DND-41 (cell line): ENCODE data around the gene HOGA1.
"Not testable (repeated sequence)": the region's sequence is repeated elsewhere in the genome, so short reads cannot be mapped to it uniquely, and the experiment has no call there.

Experiments
- ATAC-seq: fragments of 200-7000 bp; cut with Tn5 transposase; 3 replicates; pipeline ENCODE4 v1.9.1; 2021; ENCODE audit warnings: low read depth; ENCODE audit not compliant: insufficient read depth
- DNase-seq: peaks from one replicate; pipeline ENCODE4 v3.0.0-alpha.2; 2020
- H2AFZ ChIP-seq: 2 replicates; pipeline ENCODE4 v1.6.0; 2012; ENCODE audit warnings: low read depth, low read length
- H3K27ac ChIP-seq: 2 replicates; pipeline ENCODE4 v1.5.1; 2012; ENCODE audit warnings: low read length, inconsistent platforms
- H3K27me3 ChIP-seq: fragments of 200-600 bp; sonication (generic); 2 replicates; pipeline ENCODE4 v1.6.0; 2012; ENCODE audit warnings: low read length, mild to moderate bottlenecking, inconsistent platforms; ENCODE audit not compliant: insufficient read depth, poor library complexity
- H3K36me3 ChIP-seq: 2 replicates; pipeline ENCODE4 v1.5.1; 2012; ENCODE audit warnings: low read length, inconsistent platforms; ENCODE audit not compliant: insufficient read depth
- H3K4me1 ChIP-seq: 2 replicates; pipeline ENCODE4 v1.5.1; 2012; ENCODE audit warnings: mild to moderate bottlenecking, low read length; ENCODE audit not compliant: insufficient read depth
- H3K4me2 ChIP-seq: 2 replicates; pipeline ENCODE4 v1.6.0; 2012; ENCODE audit warnings: mild to moderate bottlenecking, moderate library complexity, low read length, inconsistent platforms; ENCODE audit not compliant: insufficient read depth
- H3K4me3 ChIP-seq, 2 experiments: fragments of 200-600 bp in 1 of 2; shearing (Covaris generic) in 1 of 2; 2 replicates each; pipeline ENCODE4 v1.5.1; 2012 to 2016; ENCODE audit warnings: inconsistent platforms in 2 of 2, low read length in 2 of 2, mild to moderate bottlenecking in 2 of 2, low read depth in 1 of 2, moderate library complexity in 1 of 2
- H3K79me2 ChIP-seq: 2 replicates; pipeline ENCODE4 v1.6.0; 2012; ENCODE audit warnings: low read length, inconsistent platforms; ENCODE audit not compliant: insufficient read depth
- H3K9ac ChIP-seq: 2 replicates; pipeline ENCODE4 v1.6.0; 2012; ENCODE audit warnings: low read depth, mild to moderate bottlenecking, inconsistent platforms, low read length, moderate library complexity
- H3K9me3 ChIP-seq: 2 replicates; pipeline ENCODE4 v1.5.1; 2012; ENCODE audit warnings: low read length, moderate library complexity, mild to moderate bottlenecking, inconsistent platforms; ENCODE audit not compliant: insufficient read depth, severe bottlenecking
- H4K20me1 ChIP-seq: 2 replicates; pipeline ENCODE4 v1.6.0; 2012; ENCODE audit warnings: low read length; ENCODE audit not compliant: insufficient read depth
- EZH2 ChIP-seq: IDR thresholded peaks from 3 replicates; pipeline ENCODE4 v1.6.1; 2012; ENCODE audit warnings: borderline replicate concordance, low read depth, mild to moderate bottlenecking, moderate library complexity, low read length, inconsistent platforms; ENCODE audit not compliant: severe bottlenecking
- TF ChIP-seq, protein P1 (sequence below): IDR thresholded peaks from 2 replicates; pipeline ENCODE4 v1.5.1; 2012; ENCODE audit warnings: borderline replicate concordance, low read length, moderate library complexity, mild to moderate bottlenecking; ENCODE audit not compliant: poor library complexity, severe bottlenecking; ENCODE audit errors: extremely low read depth

The HOGA1 gene

GRCh38 chr10:97648562-97649404 lies 64.6 kb downstream of the HOGA1 start:
- peaks cover 38% of the 10 kb centered on the region for H3K79me2 ChIP-seq
- H3K9me3 ChIP-seq, result no peaks in the 10 kb centered on the region
- no peak for TF ChIP-seq EZH2
- TF ChIP-seq, protein P1, sequence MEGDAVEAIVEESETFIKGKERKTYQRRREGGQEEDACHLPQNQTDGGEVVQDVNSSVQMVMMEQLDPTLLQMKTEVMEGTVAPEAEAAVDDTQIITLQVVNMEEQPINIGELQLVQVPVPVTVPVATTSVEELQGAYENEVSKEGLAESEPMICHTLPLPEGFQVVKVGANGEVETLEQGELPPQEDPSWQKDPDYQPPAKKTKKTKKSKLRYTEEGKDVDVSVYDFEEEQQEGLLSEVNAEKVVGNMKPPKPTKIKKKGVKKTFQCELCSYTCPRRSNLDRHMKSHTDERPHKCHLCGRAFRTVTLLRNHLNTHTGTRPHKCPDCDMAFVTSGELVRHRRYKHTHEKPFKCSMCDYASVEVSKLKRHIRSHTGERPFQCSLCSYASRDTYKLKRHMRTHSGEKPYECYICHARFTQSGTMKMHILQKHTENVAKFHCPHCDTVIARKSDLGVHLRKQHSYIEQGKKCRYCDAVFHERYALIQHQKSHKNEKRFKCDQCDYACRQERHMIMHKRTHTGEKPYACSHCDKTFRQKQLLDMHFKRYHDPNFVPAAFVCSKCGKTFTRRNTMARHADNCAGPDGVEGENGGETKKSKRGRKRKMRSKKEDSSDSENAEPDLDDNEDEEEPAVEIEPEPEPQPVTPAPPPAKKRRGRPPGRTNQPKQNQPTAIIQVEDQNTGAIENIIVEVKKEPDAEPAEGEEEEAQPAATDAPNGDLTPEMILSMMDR, result no peak
- DNase-seq (no peak), ATAC-seq (peak; percentile 55; the same call in 1 of the 3 replicates)
- H3K36me3 ChIP-seq, result peaks cover 70% of the 10 kb centered on the region
- H3K9ac ChIP-seq, result no peak overlapping the region
- no peak overlapping the region for H2AFZ ChIP-seq
- H3K4me1 ChIP-seq, result peaks cover 7% of the 10 kb centered on the region
- H3K27me3 ChIP-seq, result no peaks in the 10 kb centered on the region
- H3K27ac ChIP-seq, result peak overlapping the region; percentile 49
- no peak overlapping the region; the same call in 1 of the 2 replicates for H3K4me2 ChIP-seq
- H4K20me1 ChIP-seq, result peaks cover 21% of the 10 kb centered on the region; the same call in 1 of the 2 replicates
- H3K4me3 ChIP-seq, result no peak overlapping the region

DNA sequence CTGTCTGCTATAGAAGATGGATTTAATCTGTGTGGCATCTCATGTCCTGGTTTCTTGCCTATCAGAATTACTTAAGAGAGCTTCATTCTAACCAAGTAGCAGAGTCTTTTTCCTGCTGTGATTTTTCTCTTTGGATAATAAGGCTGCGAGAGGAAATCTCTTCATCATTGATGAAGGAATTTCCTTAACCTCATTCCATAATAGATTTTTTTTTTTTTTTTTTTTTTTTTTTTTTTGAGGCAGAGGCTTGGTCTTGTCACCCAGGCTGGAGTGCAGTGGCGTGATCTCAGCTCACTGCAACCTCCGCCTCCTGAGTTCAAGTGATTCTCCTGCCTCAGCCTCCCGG lies 65.2 kb downstream of the HOGA1 start:
- Histone ChIP-seq H3K79me2 (peaks cover 36% of the 10 kb centered on the region), H3K36me3 (peaks cover 71% of the 10 kb centered on the region), H4K20me1 (peaks cover 21% of the 10 kb centered on the region; the same call in 1 of the 2 replicates)
- not testable (repeated sequence) for DNase-seq, H3K4me2 ChIP-seq, H2AFZ ChIP-seq, H3K4me1 ChIP-seq, H3K27me3 ChIP-seq, H3K9ac ChIP-seq, H3K27ac ChIP-seq, H3K4me3 ChIP-seq, H3K9me3 ChIP-seq, ATAC-seq

DNA sequence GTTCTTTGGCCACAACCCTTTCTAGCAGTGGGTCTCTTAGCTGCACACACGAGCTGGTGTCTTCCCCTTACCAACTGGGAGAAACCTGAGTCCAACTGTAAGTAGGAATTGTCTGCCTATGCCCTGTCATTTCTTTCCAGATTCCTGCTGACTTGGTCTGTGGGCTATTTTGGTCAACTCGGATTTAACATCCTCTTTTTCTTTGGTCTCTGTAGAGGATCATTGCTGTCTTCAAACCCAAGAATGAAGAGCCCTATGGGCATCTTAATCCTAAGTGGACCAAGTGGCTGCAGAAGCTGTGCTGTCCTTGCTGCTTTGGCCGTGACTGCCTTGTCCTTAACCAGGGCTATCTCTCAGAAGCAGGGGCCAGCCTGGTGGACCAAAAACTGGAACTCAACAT lies 66.5 kb downstream of the HOGA1 start:
- peaks cover 21% of the 10 kb centered on the region; the same call in 1 of the 2 replicates for H4K20me1 ChIP-seq
- TF ChIP-seq, protein P1, result no peak
- no peak for TF ChIP-seq EZH2
- peaks cover 7% of the 10 kb centered on the region for H3K4me1 ChIP-seq
- peaks cover 30% of the 10 kb centered on the region for H3K79me2 ChIP-seq
- no peak overlapping the region for H3K4me3 ChIP-seq
- H3K4me2 ChIP-seq, result no peak overlapping the region
- H3K9ac ChIP-seq, result no peak overlapping the region
- no peak overlapping the region for H3K27ac ChIP-seq
- no peaks in the 10 kb centered on the region for H3K9me3 ChIP-seq
- peaks cover 71% of the 10 kb centered on the region for H3K36me3 ChIP-seq
- H3K27me3 ChIP-seq, result no peaks in the 10 kb centered on the region
- DNase-seq (no peak), ATAC-seq (no peak)
- H2AFZ ChIP-seq, result no peak overlapping the region

DNA sequence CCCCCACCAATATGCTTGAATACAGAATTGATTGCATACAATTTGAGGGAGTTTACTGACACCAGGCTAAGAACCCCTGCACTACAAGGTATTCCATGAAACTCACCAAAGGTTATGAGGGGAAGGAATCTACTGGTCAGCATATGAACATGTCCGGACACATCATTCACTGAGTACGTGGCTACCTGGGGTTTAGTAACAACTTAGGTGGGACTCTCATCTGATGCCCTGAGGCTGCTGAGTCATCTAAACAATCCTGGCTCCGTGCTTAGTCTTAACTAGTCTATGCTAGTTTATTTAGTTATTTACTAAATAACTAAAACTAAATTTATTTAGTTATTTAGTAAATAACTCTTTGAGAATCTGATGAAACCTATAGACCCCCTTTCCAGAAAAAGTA lies 67.6 kb downstream of the HOGA1 start:
- peaks cover 24% of the 10 kb centered on the region for H3K79me2 ChIP-seq
- H3K27ac ChIP-seq, result no peak overlapping the region
- peaks cover 21% of the 10 kb centered on the region for H4K20me1 ChIP-seq
- DNase-seq (no peak), ATAC-seq (no peak)
- no peak overlapping the region for H3K4me2 ChIP-seq
- H2AFZ ChIP-seq, result no peak overlapping the region
- TF ChIP-seq, protein P1, result no peak
- TF ChIP-seq EZH2, result no peak
- peaks cover 7% of the 10 kb centered on the region for H3K4me1 ChIP-seq
- no peak overlapping the region for H3K9ac ChIP-seq
- H3K36me3 ChIP-seq, result peaks cover 77% of the 10 kb centered on the region
- no peaks in the 10 kb centered on the region for H3K27me3 ChIP-seq
- no peak overlapping the region for H3K4me3 ChIP-seq
- H3K9me3 ChIP-seq, result no peaks in the 10 kb centered on the region
